Common myeloid progenitor, CD34-positive (primary cell): Measurements from ENCODE around the gene GAREM1.

Source experiments
- CTCF ChIA-PET: fragments of 350-600 bp; sonication (Branson Sonifier 250); formaldehyde crosslinking; loops from one replicate; lab custom pipeline; 2021; ENCODE audit warnings: antibody characterized with exemption; lab: Charles Lee
- POLR2A ChIA-PET: fragments of 350-600 bp; sonication (Branson Sonifier 250); formaldehyde crosslinking; loops from one replicate; lab custom pipeline; 2021; ENCODE audit warnings: antibody characterized with exemption; lab: Charles Lee
- DNase-seq, 3 donors: peaks; one replicate each; pipeline versions ENCODE4 v3.0.0 to v3.0.0-alpha.2; 2013
- H3K27ac ChIP-seq, 2 experiments: 1 replicate in 1 of 2; 2 replicates in 1 of 2; pipeline ENCODE4 v1.7.0; 2013; ENCODE audit warnings: inconsistent platforms in 2 of 2, low read length in 2 of 2, mild to moderate bottlenecking in 2 of 2, low read depth in 1 of 2, moderate library complexity in 1 of 2; ENCODE audit not compliant: severe bottlenecking in 2 of 2, insufficient read depth in 1 of 2, poor library complexity in 1 of 2
- H3K27me3 ChIP-seq, 5 experiments: replicated peaks in 2 of 5; 1 replicate in 3 of 5; 2 replicates in 2 of 5; pipeline versions ENCODE4 v1.6.1 to v1.7.0; 2013; ENCODE audit warnings: low read length in 4 of 5, mild to moderate bottlenecking in 2 of 5, moderate library complexity in 2 of 5, inconsistent platforms in 1 of 5; ENCODE audit not compliant: insufficient read depth in 5 of 5, control insufficient read depth in 4 of 5
- H3K36me3 ChIP-seq, 4 experiments: 1 replicate in 2 of 4; 2 replicates in 2 of 4; pipeline versions ENCODE4 v1.6.1 to v1.7.0; 2013; ENCODE audit warnings: low read length in 3 of 4, control low read depth in 1 of 4, mild to moderate bottlenecking in 1 of 4; ENCODE audit not compliant: control insufficient read depth in 4 of 4, insufficient read depth in 4 of 4
- H3K4me1 ChIP-seq, 4 experiments: 1 replicate in 3 of 4; 2 replicates in 1 of 4; pipeline versions ENCODE4 v1.6.1 to v1.7.1; 2013; ENCODE audit warnings: low read length in 3 of 4, mild to moderate bottlenecking in 3 of 4, control low read depth in 1 of 4, inconsistent platforms in 1 of 4, moderate library complexity in 1 of 4; ENCODE audit not compliant: control insufficient read depth in 4 of 4, insufficient read depth in 4 of 4; ENCODE audit errors: control extremely low read depth in 1 of 4
- H3K4me3 ChIP-seq, 7 experiments: 1 replicate in 4 of 7; 2 replicates in 3 of 7; pipeline versions ENCODE4 v1.5.1 to v1.7.0; 2013; ENCODE audit warnings: mild to moderate bottlenecking in 7 of 7, low read length in 6 of 7, moderate library complexity in 6 of 7, inconsistent platforms in 2 of 7, low read depth in 2 of 7, control low read depth in 1 of 7; ENCODE audit not compliant: insufficient read depth in 4 of 7, control insufficient read depth in 1 of 7; ENCODE audit errors: extremely low read depth in 1 of 7
- H3K9me3 ChIP-seq, 5 experiments: 1 replicate in 4 of 5; 2 replicates in 1 of 5; pipeline versions ENCODE4 v1.6.1 to v1.7.1; 2013; ENCODE audit warnings: low read length in 4 of 5, mild to moderate bottlenecking in 2 of 5, inconsistent platforms in 1 of 5, low read depth in 1 of 5, moderate library complexity in 1 of 5; ENCODE audit not compliant: control insufficient read depth in 4 of 5, insufficient read depth in 2 of 5; ENCODE audit errors: control extremely low read depth in 1 of 5
- WGBS: methylation state at CpG from one replicate; pipeline ENCODE4 v1.1.5; 2013; ENCODE audit not compliant: insufficient coverage; 5-methylcytosine and 5-hydroxymethylcytosine counted together

The GAREM1 gene

GRCh38 chr18:32274307-32274706, 196.4 kb downstream of the GAREM1 start:
- no peaks in the 10 kb centered on the region for H3K4me1 ChIP-seq
- H3K27me3 ChIP-seq = peaks cover 0 to 4% (median 0%) of the 10 kb centered on the region in 5 experiments
- no peak overlapping the region for H3K27ac ChIP-seq
- H3K9me3 ChIP-seq = no peaks in the 10 kb centered on the region
- no peak for DNase-seq
- WGBS = 93% methylated on average over 7 of the region's 7 CpGs
- ChIA-PET CTCF (interaction anchor here (1.1 to 2.5 kb wide), 2 partner anchors 13 to 15 kb away, joined by 4 to 10 read pairs; no protein-coding TSS in a partner anchor), POLR2A (no interaction called here)
- H3K36me3 ChIP-seq = no peaks in the 10 kb centered on the region
- no peak overlapping the region for H3K4me3 ChIP-seq

- peak; percentile 31 to 59 (median 56) for DNase-seq
- POLR2A ChIA-PET = no interaction called here
- no peaks in the 10 kb centered on the region for H3K9me3 ChIP-seq
- H3K27me3 ChIP-seq = peaks cover 0 to 12% (median 0%) of the 10 kb centered on the region in 5 experiments
- WGBS = 86% methylated on average over 3 of the region's 5 CpGs
- no peak overlapping the region for H3K27ac ChIP-seq
- no peak overlapping the region for H3K4me3 ChIP-seq
- H3K4me1 ChIP-seq = no peaks in the 10 kb centered on the region
- CTCF ChIA-PET = interaction anchor here (0.6 to 3.3 kb wide), 24 partner anchors 8 to 305 kb away, joined by 3 to 17 read pairs (median 4); partner anchors contain the start of gene GAREM1
- H3K36me3 ChIP-seq = no peaks in the 10 kb centered on the region
Observed at GRCh38 chr18:32271672-32272208, 198.9 kb downstream of the GAREM1 start.

GRCh38 chr18:32270341-32270740, 200.3 kb downstream of the GAREM1 start:
- Histone ChIP-seq H3K36me3 (no peaks in the 10 kb centered on the region), H3K27me3 (peaks cover 0 to 10% (median 0%) of the 10 kb centered on the region in 5 experiments), H3K4me1 (no peaks in the 10 kb centered on the region), H3K27ac (no peak overlapping the region), H3K9me3 (no peaks in the 10 kb centered on the region), H3K4me3 (no peak overlapping the region)
- CTCF ChIA-PET = interaction anchor here (0.7 to 3.3 kb wide), 10 partner anchors 10 to 281 kb away, joined by 3 to 17 read pairs (median 4); no protein-coding TSS in a partner anchor
- POLR2A ChIA-PET = no interaction called here
- DNase-seq = peak in 2 of 3 donors; percentile 14 to 38
- 96% methylated on average over 8 of the region's 8 CpGs for WGBS

- ChIA-PET CTCF (no interaction called here), POLR2A (no interaction called here)
- Histone ChIP-seq H3K36me3 (no peaks in the 10 kb centered on the region), H3K9me3 (no peaks in the 10 kb centered on the region), H3K4me3 (no peak overlapping the region), H3K27me3 (peaks cover 0 to 10% (median 0%) of the 10 kb centered on the region in 5 experiments), H3K27ac (no peak overlapping the region), H3K4me1 (no peaks in the 10 kb centered on the region)
- DNase-seq = no peak
- WGBS = 96% methylated on average over 3 of the region's 4 CpGs
Observed at GRCh38 chr18:32267463-32267862, 203.2 kb downstream of the GAREM1 start.

GRCh38 chr18:32264401-32264800, 206.3 kb downstream of the GAREM1 start:
- Histone ChIP-seq H3K27me3 (peaks cover 0 to 8% (median 0%) of the 10 kb centered on the region in 5 experiments), H3K4me1 (no peaks in the 10 kb centered on the region), H3K36me3 (no peaks in the 10 kb centered on the region), H3K4me3 (no peak overlapping the region), H3K27ac (no peak overlapping the region), H3K9me3 (no peaks in the 10 kb centered on the region)
- 100% methylated on average over 2 of the region's 2 CpGs for WGBS
- ChIA-PET POLR2A (no interaction called here), CTCF (interaction anchor here (1.1 to 1.7 kb wide), 2 partner anchors 8 to 12 kb away, joined by 6 read pairs; no protein-coding TSS in a partner anchor)
- DNase-seq = no peak

- Histone ChIP-seq H3K27ac (no peak overlapping the region), H3K4me1 (peaks cover 8 to 17% (median 11%) of the 10 kb centered on the region in 4 experiments), H3K36me3 (no peaks in the 10 kb centered on the region), H3K4me3 (no peak overlapping the region), H3K9me3 (no peaks in the 10 kb centered on the region), H3K27me3 (no peaks in the 10 kb centered on the region)
- POLR2A ChIA-PET = interaction anchor here (0.6 kb wide), 1 partner anchor 50 kb away, joined by 3 read pairs; no protein-coding TSS in a partner anchor
- no peak for DNase-seq
- CTCF ChIA-PET = interaction anchor here (1.6 to 3.1 kb wide), 2 partner anchors 10 to 28 kb away, joined by 3 to 17 read pairs; no protein-coding TSS in a partner anchor
- 100% methylated on average over 1 of the region's 1 CpG for WGBS
Observed at GRCh38 chr18:32262092-32262491, 208.6 kb downstream of the GAREM1 start.

- DNase-seq = no peak
- 85% methylated on average over 4 of the region's 5 CpGs for WGBS
Observed at GRCh38 chr18:32261003-32261402, 209.7 kb downstream of the GAREM1 start.

More at GRCh38 chr18:32261003-32261402, 209.7 kb downstream of the GAREM1 start:
- no peak overlapping the region for H3K4me3 ChIP-seq
- POLR2A ChIA-PET = no interaction called here
- H3K27me3 ChIP-seq = no peaks in the 10 kb centered on the region
- no peaks in the 10 kb centered on the region for H3K9me3 ChIP-seq
- CTCF ChIA-PET = interaction anchor here (0.6 to 3.1 kb wide), 5 partner anchors 11 to 389 kb away, joined by 3 to 17 read pairs (median 4); no protein-coding TSS in a partner anchor
- H3K4me1 ChIP-seq = peaks cover 8 to 27% (median 20%) of the 10 kb centered on the region in 4 experiments
- H3K36me3 ChIP-seq = no peaks in the 10 kb centered on the region
- H3K27ac ChIP-seq = no peak overlapping the region
